Caco-2 (cell line): Measurements from ENCODE around the gene OR2AT4. TPM values are rescaled to one million over a fixed set of nuclear protein-coding genes. Genes with fewer than 3 reads are reported as not detected.
"Not testable (repeated sequence)": the region's sequence is repeated elsewhere in the genome, so short reads cannot be mapped to it uniquely, and the experiment has no call there.

Source experiments
- BruUV-seq: library from RNA; stranded (reverse); fragments of 400-500 nt; replicated peaks from 2 replicates; lab custom pipeline; 2021; lab: Mats Ljungman, UMichigan
- CTCF ChIA-PET: fragments of 300-600 bp; sonication (Branson Sonifier 250); formaldehyde crosslinking; loops from one replicate; lab custom pipeline; 2022; ENCODE audit warnings: antibody characterized with exemption; lab: Charles Lee
- POLR2A ChIA-PET: fragments of 300-600 bp; sonication (Branson Sonifier 250); formaldehyde crosslinking; loops from one replicate; lab custom pipeline; 2022; ENCODE audit warnings: antibody characterized with exemption; lab: Charles Lee
- DNase-seq, 2 experiments: peaks; one replicate each; pipeline versions ENCODE4 v3.0.0 to v3.0.0-alpha.2; 2020 to 2022
- H3K27me3 ChIP-seq: replicated peaks from 2 replicates; pipeline ENCODE4 v1.6.0; 2011; ENCODE audit warnings: low read length; ENCODE audit not compliant: control insufficient read depth, insufficient read depth
- H3K36me3 ChIP-seq: 2 replicates; pipeline ENCODE4 v1.5.1; 2011; ENCODE audit warnings: low read length; ENCODE audit not compliant: control insufficient read depth, insufficient read depth
- H3K4me1 ChIP-seq: fragments of 250-450 bp; sonication (Bioruptor Pico); 2 replicates; pipeline ENCODE4 v1.5.1; 2020; ENCODE audit warnings: mild to moderate bottlenecking
- H3K4me3 ChIP-seq: 2 replicates; pipeline ENCODE4 v1.5.1; 2011; ENCODE audit warnings: low read depth, mild to moderate bottlenecking, control low read depth, low read length
- H3K9me3 ChIP-seq: fragments of 250-450 bp; sonication (Bioruptor Pico); 2 replicates; pipeline ENCODE4 v1.5.1; 2020; ENCODE audit warnings: mild to moderate bottlenecking, moderate library complexity
- H3K27ac Mint-ChIP-seq: one replicate; pipeline ENCODE4 v1.8.0; 2022; ENCODE audit warnings: mixed read lengths; ENCODE audit not compliant: unreplicated experiment
- H3K27me3 Mint-ChIP-seq: one replicate; pipeline ENCODE4 v1.8.0; 2022; ENCODE audit warnings: mixed read lengths; ENCODE audit not compliant: insufficient read depth, unreplicated experiment
- H3K36me3 Mint-ChIP-seq: one replicate; pipeline ENCODE4 v1.8.0; 2022; ENCODE audit warnings: mild to moderate bottlenecking, mixed read lengths; ENCODE audit not compliant: insufficient read depth, unreplicated experiment
- H3K4me1 Mint-ChIP-seq: one replicate; pipeline ENCODE4 v1.8.0; 2022; ENCODE audit warnings: low read depth, mixed read lengths; ENCODE audit not compliant: unreplicated experiment
- H3K4me3 Mint-ChIP-seq: one replicate; pipeline ENCODE4 v1.8.0; 2022; ENCODE audit warnings: mild to moderate bottlenecking, moderate library complexity, mixed read lengths; ENCODE audit not compliant: unreplicated experiment
- H3K9me3 Mint-ChIP-seq: one replicate; pipeline ENCODE4 v1.8.0; 2022; ENCODE audit warnings: mixed read lengths; ENCODE audit not compliant: unreplicated experiment
- CTCF ChIP-seq, 2 experiments: fragments of 200-600 bp in 1 of 2; IDR thresholded peaks; 1 replicate in 1 of 2; 2 replicates in 1 of 2; pipeline versions ENCODE4 v1.5.1 to v1.8.0; 2011 to 2022; ENCODE audit warnings: antibody characterized with exemption in 1 of 2, control low read depth in 1 of 2, inconsistent platforms in 1 of 2, low read depth in 1 of 2, low read length in 1 of 2, mild to moderate bottlenecking in 1 of 2, moderate library complexity in 1 of 2; ENCODE audit not compliant: insufficient read depth in 1 of 2, severe bottlenecking in 1 of 2, unreplicated experiment in 1 of 2
- intact Hi-C: fragments of 100-400 bp; cut with micrococcal nuclease; formaldehyde crosslinking; loops from one replicate; pipeline ENCODE4 v1.10.0; 2022; ENCODE audit not compliant: unreplicated experiment
- total RNA-seq: library from RNA; stranded (reverse); gene quantifications from 2 replicates; pipeline ENCODE4 v1.2.3, GENCODE V29; 2022

The OR2AT4 gene
- total RNA-seq, 1 experiment from 2014 or later = not detected

- H3K9me3 Mint-ChIP-seq = no peaks in the 10 kb centered on the region
- DNase-seq = no peak
- no peak overlapping the region for H3K4me3 Mint-ChIP-seq
- Histone ChIP-seq H3K4me1 (no peaks in the 10 kb centered on the region), H3K27me3 (no peaks in the 10 kb centered on the region), H3K9me3 (0 out of 2 replicates have a peak, but pooled peaks cover 6% of the 10 kb centered on the region), H3K4me3 (no peak overlapping the region), H3K36me3 (no peaks in the 10 kb centered on the region)
- BruUV-seq = no TSS peak
- POLR2A ChIA-PET = no interaction called here
- H3K4me1 Mint-ChIP-seq = no peaks in the 10 kb centered on the region
- intact Hi-C loops = no loop called here
- no peak for TF ChIP-seq CTCF (IDR thresholded peaks at IDR 0.05; ENCODE audit: insufficient read depth in 1 of 2, low read depth in 1 of 2, low read length in 1 of 2, severe bottlenecking in 1 of 2, unreplicated experiment in 1 of 2)
- CTCF ChIA-PET = interaction anchor here (0.6 kb wide), 1 partner anchor 116 kb away, joined by 4 read pairs; no protein-coding TSS in a partner anchor
- H3K27me3 Mint-ChIP-seq = peaks cover 16% of the 10 kb centered on the region
- no peak overlapping the region for H3K27ac Mint-ChIP-seq
- no peaks in the 10 kb centered on the region for H3K36me3 Mint-ChIP-seq
Measured at GRCh38 chr11:75099635-75100034, 3.0 kb upstream of the OR2AT4 start.

GRCh38 chr11:75098835-75099439 lies 2.3 kb upstream of the OR2AT4 start:
- H3K4me3 ChIP-seq, H3K27ac Mint-ChIP-seq, intact Hi-C loops, H3K36me3 Mint-ChIP-seq, BruUV-seq, H3K4me1 Mint-ChIP-seq, H3K36me3 ChIP-seq, POLR2A ChIA-PET, DNase-seq, H3K9me3 Mint-ChIP-seq, H3K9me3 ChIP-seq, H3K4me1 ChIP-seq, H3K27me3 ChIP-seq, H3K4me3 Mint-ChIP-seq: not testable (repeated sequence)
- H3K27me3 Mint-ChIP-seq = peaks cover 16% of the 10 kb centered on the region
- CTCF ChIA-PET = interaction anchor here (0.5 to 0.6 kb wide), 2 partner anchors 116 to 766 kb away, joined by 3 to 4 read pairs; no protein-coding TSS in a partner anchor

- BruUV-seq, DNase-seq, H3K4me1 Mint-ChIP-seq, H3K4me3 ChIP-seq, H3K4me1 ChIP-seq, H3K36me3 Mint-ChIP-seq, H3K9me3 ChIP-seq, H3K36me3 ChIP-seq, H3K9me3 Mint-ChIP-seq, H3K4me3 Mint-ChIP-seq, intact Hi-C loops, H3K27me3 ChIP-seq, H3K27ac Mint-ChIP-seq, POLR2A ChIA-PET: not testable (repeated sequence)
- CTCF ChIA-PET = interaction anchor here (0.5 kb wide), 1 partner anchor 767 kb away, joined by 3 read pairs; no protein-coding TSS in a partner anchor
- peaks cover 19% of the 10 kb centered on the region for H3K27me3 Mint-ChIP-seq
Measured at GRCh38 chr11:75098181-75098580, 1.5 kb upstream of the OR2AT4 start.

DNA sequence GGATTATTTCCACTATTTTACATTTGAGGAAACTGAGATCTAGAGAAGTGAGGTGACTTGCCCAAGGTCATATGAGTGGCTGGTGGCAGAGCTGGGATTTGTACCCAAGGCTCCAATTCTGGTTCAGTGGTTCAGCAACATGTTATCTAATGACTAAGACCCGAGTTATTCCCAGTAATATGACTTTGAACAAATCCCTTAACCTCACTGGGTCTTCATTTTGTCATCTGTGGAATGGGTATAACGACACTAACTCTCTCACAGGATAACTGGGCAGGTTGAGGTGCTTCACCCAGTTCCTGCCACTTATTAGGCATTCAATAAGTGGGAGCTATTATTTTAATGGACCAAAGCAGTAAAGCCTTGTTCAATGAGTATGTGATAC lies 489 bp upstream of the OR2AT4 start:
- BruUV-seq = no TSS peak
- no peak for DNase-seq
- Histone ChIP-seq H3K9me3 (peaks cover 3% of the 10 kb centered on the region; the same call in 1 of the 2 replicates), H3K27me3 (no peaks in the 10 kb centered on the region), H3K4me1 (no peaks in the 10 kb centered on the region), H3K4me3 (no peak overlapping the region), H3K36me3 (no peaks in the 10 kb centered on the region)
- intact Hi-C loops = no loop called here
- ChIA-PET POLR2A (no interaction called here), CTCF (interaction anchor here (1.1 kb wide), 1 partner anchor 108 kb away, joined by 3 read pairs; no protein-coding TSS in a partner anchor)
- Mint-ChIP-seq H3K27me3 (peaks cover 20% of the 10 kb centered on the region), H3K36me3 (no peaks in the 10 kb centered on the region), H3K9me3 (no peaks in the 10 kb centered on the region), H3K4me3 (no peak overlapping the region), H3K27ac (no peak overlapping the region), H3K4me1 (no peaks in the 10 kb centered on the region)
- no peak for TF ChIP-seq CTCF (IDR thresholded peaks at IDR 0.05; ENCODE audit: insufficient read depth in 1 of 2, low read depth in 1 of 2, low read length in 1 of 2, severe bottlenecking in 1 of 2, unreplicated experiment in 1 of 2)

DNA sequence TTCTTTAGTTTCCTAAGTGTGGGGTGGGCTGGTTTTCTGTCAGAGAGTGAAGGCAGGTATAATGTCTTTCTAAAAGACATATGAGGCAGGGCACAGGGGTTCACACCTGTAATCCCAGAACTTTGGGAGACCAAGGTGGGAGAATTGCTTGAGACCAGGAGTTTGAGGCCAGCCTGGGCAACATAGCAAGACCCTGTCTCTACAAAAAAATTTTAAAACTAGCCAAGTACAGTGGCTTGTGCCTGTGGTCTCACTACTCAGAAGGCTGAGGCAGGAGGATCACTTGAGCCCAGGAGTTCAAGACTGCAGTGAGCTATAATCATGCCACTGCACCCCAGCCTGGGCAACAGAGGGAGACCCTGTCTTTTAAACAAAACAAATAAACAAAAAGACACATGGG lies 2.3 kb downstream of the OR2AT4 start:
- H3K4me3 ChIP-seq, H3K4me1 ChIP-seq, BruUV-seq, intact Hi-C loops, H3K4me1 Mint-ChIP-seq, H3K36me3 Mint-ChIP-seq, POLR2A ChIA-PET, H3K27ac Mint-ChIP-seq, H3K9me3 ChIP-seq, H3K4me3 Mint-ChIP-seq, CTCF ChIA-PET, H3K36me3 ChIP-seq, DNase-seq, H3K27me3 ChIP-seq: not testable (repeated sequence)
- Mint-ChIP-seq H3K27me3 (peaks cover 16% of the 10 kb centered on the region), H3K9me3 (peaks cover 25% of the 10 kb centered on the region)
